ENCODE data around the gene FAM216A. TPM values are rescaled to one million over a fixed set of nuclear protein-coding genes. Genes with fewer than 3 reads are reported as not detected.

The FAM216A gene
- total RNA-seq, 1 experiment from 2014 or later: 10.1 TPM

- no peak for TF ChIP-seq TCF7L2 (IDR thresholded peaks at IDR 0.05; ENCODE audit: borderline replicate concordance, extremely low read depth, insufficient read depth, insufficient read length)
- TF ChIP-seq ZBTB33 (IDR thresholded peaks at IDR 0.05; ENCODE audit: extremely low read depth, insufficient replicate concordance, low read length): no peak
- TF ChIP-seq POLR2A (IDR thresholded peaks at IDR 0.05; ENCODE audit: borderline replicate concordance, extremely low read depth, insufficient read depth, insufficient read length): no peak
- no peak for TF ChIP-seq JUND (IDR thresholded peaks at IDR 0.05)
- no peak for TF ChIP-seq SP1 (IDR thresholded peaks at IDR 0.05; ENCODE audit: low read depth)
- no peak for TF ChIP-seq CBX3 (IDR thresholded peaks at IDR 0.05; ENCODE audit: low read depth)
- TF ChIP-seq FOSL1 (IDR thresholded peaks at IDR 0.05; ENCODE audit: low read depth): no peak
- TF ChIP-seq RAD21 (IDR thresholded peaks at IDR 0.05; ENCODE audit: low read depth): no peak
Observed at GRCh38 chr12:110532644-110533043, 64.0 kb downstream of the FAM216A start (continued).

GRCh38 chr12:110533607-110534006 is 65.0 kb downstream of the FAM216A start:
- H3K27ac ChIP-seq (ENCODE audit: low read depth, low read length): no peak overlapping the region
- no peaks in the 10 kb centered on the region for H3K9me3 ChIP-seq (ENCODE audit: control insufficient read depth in 1 of 2, insufficient read depth in 1 of 2, low read depth in 1 of 2, low read length in 2 of 2)
- DNase-seq (ENCODE audit: low read depth, low spot score) (no peak), ATAC-seq (no peak)
- H3K4me1 ChIP-seq (ENCODE audit: control insufficient read depth in 1 of 2, insufficient read depth in 2 of 2, low read length in 2 of 2): peaks cover 0 to 6% of the 10 kb centered on the region in 2 experiments; a peak in 1 of 4 replicates
- intact Hi-C loops (cut with micrococcal nuclease): no loop called here
- H3K9me2 ChIP-seq (ENCODE audit: insufficient read depth): no peaks in the 10 kb centered on the region
- no peak overlapping the region for H2AFZ ChIP-seq (ENCODE audit: low read depth, low read length, poor library complexity, severe bottlenecking)
- H3K4me2 ChIP-seq (ENCODE audit: low read length): no peak overlapping the region
- no peaks in the 10 kb centered on the region for H3K27me3 ChIP-seq (ENCODE audit: insufficient read depth, low read length)
- H4K20me1 ChIP-seq (ENCODE audit: insufficient read depth): no peaks in the 10 kb centered on the region
- no peak overlapping the region for H3K9ac ChIP-seq (ENCODE audit: low read length)
- RAD21 ChIA-PET (ENCODE audit: low non-redundant PET in 1 of 2, low total read pairs in 2 of 2, uncharacterized antibody in 2 of 2, unreplicated experiment in 2 of 2): no interaction called here
- CTCF ChIA-PET: no interaction called here
- H3K36me3 ChIP-seq (ENCODE audit: control insufficient read depth in 1 of 2, insufficient read depth in 2 of 2, low read length in 2 of 2): peaks cover 9 to 30% of the 10 kb centered on the region in 2 experiments
- H3K79me2 ChIP-seq (ENCODE audit: insufficient read depth, low read length): peaks cover 18% of the 10 kb centered on the region; the same call in 1 of the 2 replicates
- no TSS peak for BruUV-seq (replicated peaks)
- TF ChIP-seq EGR1 (IDR thresholded peaks at IDR 0.05; ENCODE audit: low read depth): no peak
- TF ChIP-seq MAX (IDR thresholded peaks at IDR 0.05): no peak
- TF ChIP-seq ZFX (IDR thresholded peaks at IDR 0.05): no peak
- no peak for TF ChIP-seq CEBPB (IDR thresholded peaks at IDR 0.05; ENCODE audit: low read depth)
- no peak for TF ChIP-seq POLR2A (IDR thresholded peaks at IDR 0.05; ENCODE audit: borderline replicate concordance, extremely low read depth, insufficient read depth, insufficient read length)
- TF ChIP-seq ELF1 (IDR thresholded peaks at IDR 0.05; ENCODE audit: borderline replicate concordance, low read depth): no peak
- TF ChIP-seq SIN3A (IDR thresholded peaks at IDR 0.05; ENCODE audit: low read depth): no peak
- TF ChIP-seq CTCF (IDR thresholded peaks at IDR 0.05 in 2 of 3, conservative IDR thresholded peaks at IDR 0.05 in 1 of 3; ENCODE audit: borderline replicate concordance in 1 of 3, insufficient read depth in 1 of 3, low read depth in 2 of 3, low read length in 2 of 3): no peak
- no peak for TF ChIP-seq POLR2AphosphoS5 (IDR thresholded peaks at IDR 0.05; ENCODE audit: low read depth, low read length)
- no peak for TF ChIP-seq ZBTB33 (IDR thresholded peaks at IDR 0.05; ENCODE audit: extremely low read depth, insufficient replicate concordance, low read length)
- H3K4me3 ChIP-seq (replicated peaks in 1 of 2; ENCODE audit: low read depth in 1 of 2, low read length in 2 of 2): no peak overlapping the region
- POLR2A ChIA-PET: no interaction called here
